Endodermal cell (in vitro differentiated cells): ENCODE measurements around the gene TIMM10. TPM values are rescaled to one million over a fixed set of nuclear protein-coding genes. Genes with fewer than 3 reads are reported as not detected.

Experiments
- DNase-seq: peaks from one replicate; pipeline ENCODE4 v3.0.0-alpha.2; 2017
- H3K27ac ChIP-seq: 2 replicates; pipeline ENCODE4 v1.5.1; 2013; ENCODE audit warnings: mild to moderate bottlenecking, low read depth, low read length, moderate library complexity
- H3K27me3 ChIP-seq: 2 replicates; pipeline ENCODE4 v1.6.1; 2013; ENCODE audit warnings: mild to moderate bottlenecking, low read length, moderate library complexity; ENCODE audit not compliant: insufficient read depth, control insufficient read depth, poor library complexity, severe bottlenecking
- H3K36me3 ChIP-seq: 2 replicates; pipeline ENCODE4 v1.7.0; 2013; ENCODE audit warnings: mild to moderate bottlenecking, low read length, moderate library complexity; ENCODE audit not compliant: control insufficient read depth, insufficient read depth
- H3K4me1 ChIP-seq: one replicate; pipeline ENCODE4 v1.7.0; 2013; ENCODE audit warnings: low read length; ENCODE audit not compliant: control insufficient read depth, insufficient read depth
- H3K4me3 ChIP-seq: 2 replicates; pipeline ENCODE4 v1.5.1; 2013; ENCODE audit warnings: mild to moderate bottlenecking, low read length, moderate library complexity
- H3K9ac ChIP-seq: 2 replicates; pipeline ENCODE4 v1.6.1; 2013; ENCODE audit warnings: mild to moderate bottlenecking, low read length, moderate library complexity; ENCODE audit not compliant: poor library complexity, severe bottlenecking; ENCODE audit errors: extremely low read depth
- H3K9me3 ChIP-seq: 2 replicates; pipeline ENCODE4 v1.6.1; 2013; ENCODE audit warnings: mild to moderate bottlenecking, low read length, moderate library complexity; ENCODE audit not compliant: control insufficient read depth
- H3K27ac Mint-ChIP-seq: 2 replicates; pipeline ENCODE4 v1.8.0; 2020; ENCODE audit warnings: mixed read lengths
- H3K27me3 Mint-ChIP-seq: 2 replicates; pipeline ENCODE4 v1.8.0; 2021; ENCODE audit warnings: mild to moderate bottlenecking, mixed read lengths; ENCODE audit not compliant: insufficient read depth
- H3K36me3 Mint-ChIP-seq: 2 replicates; pipeline ENCODE4 v1.8.0; 2020; ENCODE audit warnings: low read depth, mixed read lengths
- H3K4me1 Mint-ChIP-seq: 2 replicates; pipeline ENCODE4 v1.8.0; 2020; ENCODE audit warnings: mixed read lengths
- H3K4me3 Mint-ChIP-seq: 2 replicates; pipeline ENCODE4 v1.8.0; 2020; ENCODE audit warnings: mild to moderate bottlenecking, moderate library complexity, mixed read lengths
- H3K9me3 Mint-ChIP-seq: 2 replicates; pipeline ENCODE4 v1.8.0; 2020; ENCODE audit warnings: mild to moderate bottlenecking, mixed read lengths
- WGBS, 2 experiments: methylation state at CpG; one replicate each; pipeline versions ENCODE4 v1.1.5 to v1.1.7; 2013; ENCODE audit warnings: missing lambda C conversion rate in 2 of 2, mixed read lengths in 1 of 2; ENCODE audit not compliant: insufficient coverage in 1 of 2, insufficient read length in 1 of 2; 5-methylcytosine and 5-hydroxymethylcytosine counted together
- total RNA-seq, 2 donors: library from RNA; stranded (reverse); fragmentation: NEBNext Ultra II Directional in 1 of 2; extraction: Animal tissue kit (Norgen Biotek cat#: 25700) in 1 of 2; gene quantifications; 2 replicates in 1 of 2; 3 replicates in 1 of 2; pipeline ENCODE4 v1.2.1, GENCODE V29; 2021
- TF ChIP-seq, protein P1 (sequence below): fragments of 200-600 bp; sonication (generic); conservative IDR thresholded peaks from 2 replicates; pipeline ENCODE4 v1.5.0; 2021; ENCODE audit warnings: antibody characterized with exemption, mild to moderate bottlenecking

The TIMM10 gene
- total RNA-seq, 2 donors from 2014 or later, result 77.4 to 79.8 TPM

DNA sequence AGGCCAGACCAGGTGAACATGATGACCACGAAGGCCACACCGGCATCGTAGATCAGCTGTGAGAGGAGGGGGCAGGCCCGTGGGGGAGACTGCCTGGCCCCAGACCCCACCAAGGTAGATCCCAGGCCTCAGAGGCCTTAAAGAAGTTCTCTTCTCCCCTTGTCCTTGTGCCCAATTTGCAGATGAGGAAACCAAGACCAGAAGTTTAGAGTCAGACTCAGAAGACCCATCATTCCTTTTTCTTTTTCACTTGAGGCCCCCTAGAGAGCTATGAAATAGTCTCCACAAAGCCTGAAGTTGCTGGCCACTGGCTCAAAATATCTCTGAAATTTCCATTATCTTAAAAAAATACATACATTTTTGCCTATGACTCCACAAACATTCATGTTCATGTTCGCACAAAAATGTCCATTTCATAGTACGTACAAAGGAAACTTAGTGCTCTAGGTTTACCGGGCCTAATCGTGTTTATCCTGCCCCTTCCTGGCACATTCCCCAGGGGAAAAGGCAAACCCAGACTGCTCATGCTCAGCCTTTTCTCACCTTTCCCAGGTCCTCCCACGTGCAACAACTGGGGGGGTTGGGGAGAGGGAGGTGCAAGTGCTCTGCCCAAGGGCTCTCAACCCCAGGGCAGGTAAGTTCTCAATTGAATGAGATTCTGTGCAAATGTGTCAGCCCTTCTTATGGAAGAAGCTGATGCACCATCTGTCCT lies 34.3 kb downstream of the TIMM10 start:
- peaks cover 26% of the 10 kb centered on the region for H3K4me1 Mint-ChIP-seq
- H3K27ac Mint-ChIP-seq, result peak overlapping the region; percentile 77
- Histone ChIP-seq H3K9me3 (no peaks in the 10 kb centered on the region), H3K36me3 (no peaks in the 10 kb centered on the region), H3K4me3 (no peak overlapping the region), H3K4me1 (no peaks in the 10 kb centered on the region), H3K9ac (no peak overlapping the region), H3K27me3 (no peaks in the 10 kb centered on the region), H3K27ac (no peak overlapping the region)
- H3K9me3 Mint-ChIP-seq, result no peaks in the 10 kb centered on the region
- peaks cover 4% of the 10 kb centered on the region for H3K27me3 Mint-ChIP-seq
- DNase-seq, result no peak
- H3K4me3 Mint-ChIP-seq, result no peak overlapping the region
- TF ChIP-seq, protein P1, sequence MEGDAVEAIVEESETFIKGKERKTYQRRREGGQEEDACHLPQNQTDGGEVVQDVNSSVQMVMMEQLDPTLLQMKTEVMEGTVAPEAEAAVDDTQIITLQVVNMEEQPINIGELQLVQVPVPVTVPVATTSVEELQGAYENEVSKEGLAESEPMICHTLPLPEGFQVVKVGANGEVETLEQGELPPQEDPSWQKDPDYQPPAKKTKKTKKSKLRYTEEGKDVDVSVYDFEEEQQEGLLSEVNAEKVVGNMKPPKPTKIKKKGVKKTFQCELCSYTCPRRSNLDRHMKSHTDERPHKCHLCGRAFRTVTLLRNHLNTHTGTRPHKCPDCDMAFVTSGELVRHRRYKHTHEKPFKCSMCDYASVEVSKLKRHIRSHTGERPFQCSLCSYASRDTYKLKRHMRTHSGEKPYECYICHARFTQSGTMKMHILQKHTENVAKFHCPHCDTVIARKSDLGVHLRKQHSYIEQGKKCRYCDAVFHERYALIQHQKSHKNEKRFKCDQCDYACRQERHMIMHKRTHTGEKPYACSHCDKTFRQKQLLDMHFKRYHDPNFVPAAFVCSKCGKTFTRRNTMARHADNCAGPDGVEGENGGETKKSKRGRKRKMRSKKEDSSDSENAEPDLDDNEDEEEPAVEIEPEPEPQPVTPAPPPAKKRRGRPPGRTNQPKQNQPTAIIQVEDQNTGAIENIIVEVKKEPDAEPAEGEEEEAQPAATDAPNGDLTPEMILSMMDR, result no peak
- H3K36me3 Mint-ChIP-seq, result peaks cover 8% of the 10 kb centered on the region
- WGBS, 2 experiments, result 86 to 100% methylated on average over 6 to 9 of the region's 9 CpGs

DNA sequence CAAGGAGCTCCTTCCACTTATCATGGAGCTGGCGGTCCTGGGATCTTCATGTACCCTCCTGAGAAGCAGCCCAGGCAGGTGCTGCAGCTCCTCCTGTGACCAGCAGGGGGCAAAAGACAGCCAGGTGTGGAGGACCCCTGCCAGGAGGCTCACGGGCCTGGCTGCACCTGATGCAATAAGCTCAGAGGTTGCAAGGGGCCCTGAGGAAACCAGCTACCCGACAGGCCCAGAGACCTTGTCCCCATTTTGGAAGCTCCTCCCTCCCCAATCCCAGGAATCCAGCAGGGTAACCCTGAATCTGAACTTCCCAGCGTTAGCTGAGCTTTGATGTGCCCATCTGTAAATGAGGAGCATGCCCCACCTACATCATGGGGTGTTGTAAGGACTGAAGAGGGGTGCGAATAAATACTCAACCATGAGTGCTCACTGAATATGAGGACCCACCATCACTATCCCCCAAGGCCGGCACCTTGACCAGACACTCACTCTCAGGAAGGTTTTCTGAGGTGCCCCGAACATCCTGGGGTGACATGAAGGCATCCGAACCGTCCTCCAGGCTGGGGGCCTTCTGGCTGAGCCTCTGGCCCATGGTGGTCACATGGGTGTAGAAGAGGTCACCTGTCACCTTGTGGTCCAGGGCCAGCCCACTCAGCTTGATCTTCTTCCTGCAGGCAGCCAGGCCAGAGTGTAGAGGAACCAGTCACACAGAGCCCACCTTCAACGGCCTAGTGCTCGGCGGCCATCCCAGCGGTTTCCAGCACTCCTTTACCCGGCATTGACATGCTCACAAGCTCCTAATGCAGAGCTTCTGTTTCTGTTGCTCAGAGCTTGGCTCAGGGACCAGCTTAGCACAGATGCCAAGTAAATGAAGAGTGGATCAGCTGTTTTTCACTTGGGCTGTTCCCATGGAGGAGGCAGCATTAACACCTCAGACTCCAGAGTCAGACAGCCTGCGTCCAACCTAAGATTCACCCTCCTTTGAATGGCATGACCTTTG lies 36.7 kb downstream of the TIMM10 start:
- no peaks in the 10 kb centered on the region for H3K9me3 ChIP-seq
- 83 to 95% methylated on average over 6 to 15 of the region's 15 CpGs for WGBS, 2 experiments
- Mint-ChIP-seq H3K27ac (peak overlapping the region; percentile 98), H3K27me3 (peaks cover 4% of the 10 kb centered on the region), H3K4me3 (no peak overlapping the region), H3K36me3 (peaks cover 8% of the 10 kb centered on the region), H3K4me1 (peaks cover 16% of the 10 kb centered on the region), H3K9me3 (no peaks in the 10 kb centered on the region)
- H3K4me1 ChIP-seq, result no peaks in the 10 kb centered on the region
- peak overlapping the region; percentile 36 for H3K9ac ChIP-seq
- H3K36me3 ChIP-seq, result no peaks in the 10 kb centered on the region
- no peak overlapping the region for H3K4me3 ChIP-seq
- TF ChIP-seq, protein P1, result peak; percentile 95
- no peaks in the 10 kb centered on the region for H3K27me3 ChIP-seq
- peak; percentile 98 for DNase-seq
- no peak overlapping the region for H3K27ac ChIP-seq

DNA sequence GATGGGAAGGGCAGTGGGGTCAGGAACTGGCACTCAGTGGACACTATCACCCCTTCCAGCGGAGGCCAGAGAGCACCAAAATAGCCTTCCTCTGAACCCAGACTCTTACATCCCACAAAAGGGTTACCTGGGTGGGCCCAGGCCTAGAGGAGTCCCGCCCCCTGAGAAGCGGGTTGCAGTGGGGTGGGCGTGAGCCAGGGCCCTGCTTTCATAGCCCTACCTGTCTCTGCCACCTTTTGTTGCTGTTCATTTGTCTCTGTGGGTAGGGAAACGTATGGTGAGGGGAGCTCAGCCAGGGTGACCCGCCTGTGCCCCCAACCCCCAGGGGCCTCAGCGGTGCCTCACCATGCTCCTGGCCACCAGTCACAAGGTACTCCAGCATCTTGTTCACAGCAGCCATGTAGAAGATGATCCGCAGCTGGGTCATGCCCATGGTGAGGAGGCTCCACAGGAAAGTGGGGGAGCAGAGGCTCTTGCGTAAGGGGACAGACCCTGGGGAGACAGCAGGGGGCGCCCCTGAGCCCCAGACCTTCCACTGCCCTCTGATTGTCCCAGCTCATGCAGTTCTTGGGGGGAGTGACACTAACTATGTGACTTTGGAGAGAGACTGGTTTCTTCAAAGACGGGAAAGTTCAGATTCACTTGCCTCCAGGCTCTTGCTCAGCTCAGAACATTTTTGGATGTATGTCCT lies 39.0 kb downstream of the TIMM10 start:
- 74 to 84% methylated on average over 4 to 11 of the region's 11 CpGs for WGBS, 2 experiments
- Mint-ChIP-seq H3K36me3 (peaks cover 8% of the 10 kb centered on the region), H3K9me3 (no peaks in the 10 kb centered on the region), H3K4me3 (no peak overlapping the region), H3K27ac (no peak overlapping the region), H3K4me1 (peaks cover 6% of the 10 kb centered on the region), H3K27me3 (no peaks in the 10 kb centered on the region)
- Histone ChIP-seq H3K27ac (no peak overlapping the region), H3K9me3 (no peaks in the 10 kb centered on the region), H3K4me1 (no peaks in the 10 kb centered on the region), H3K36me3 (no peaks in the 10 kb centered on the region), H3K4me3 (no peak overlapping the region), H3K9ac (no peak overlapping the region), H3K27me3 (no peaks in the 10 kb centered on the region)
- TF ChIP-seq, protein P1, result peak; percentile 90
- peak; percentile 91 for DNase-seq
